HG02970 (cell line): Measurements from ENCODE around the gene ARHGEF12.

Experiments
- ATAC-seq: cut with Tn5 transposase; IDR thresholded peaks from one replicate; pipeline ENCODE4 v1.9.1; 2021; ENCODE audit warnings: mild to moderate bottlenecking, moderate library complexity, moderate number of reproducible peaks; ENCODE audit not compliant: unreplicated experiment, low FRiP score

Gene ARHGEF12

DNA sequence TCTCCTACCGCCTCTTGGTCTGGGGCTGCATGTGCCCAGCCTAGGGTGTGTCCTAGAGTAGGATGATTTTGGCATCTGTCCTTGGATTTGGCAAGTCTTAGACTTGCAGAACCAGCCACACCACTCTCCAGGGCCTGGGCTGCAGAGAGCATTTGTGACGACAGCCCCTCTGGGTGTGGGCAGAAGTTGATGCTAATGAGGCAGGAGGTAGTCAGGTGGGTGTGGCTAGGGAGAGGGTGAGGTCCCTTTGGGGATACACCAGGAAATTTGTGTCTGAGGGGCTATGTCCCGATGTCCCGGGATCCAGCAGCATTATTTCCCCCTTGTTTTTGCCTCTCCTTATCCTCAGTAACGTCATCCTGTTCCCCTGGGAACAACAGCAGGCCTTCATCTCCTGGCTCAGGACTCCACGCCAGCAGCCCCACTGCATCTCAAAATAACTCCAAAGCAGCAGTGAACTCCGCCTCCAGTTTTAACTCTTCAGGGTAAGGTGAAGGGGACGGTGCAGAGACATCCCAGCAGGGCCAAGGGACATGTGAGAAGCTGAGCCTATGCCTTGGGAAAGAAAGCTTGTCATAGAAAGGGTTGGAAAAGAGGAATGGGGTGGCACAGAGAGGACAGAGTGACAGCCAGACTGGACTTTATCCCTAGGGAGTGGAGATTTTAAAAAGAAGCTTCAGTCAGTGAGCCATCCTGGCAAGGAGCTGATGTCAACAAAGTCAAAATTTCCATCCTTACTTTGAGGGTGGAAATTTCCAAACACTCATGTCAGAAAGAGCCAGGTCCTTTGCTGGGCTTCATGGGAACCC is 19.1 kb upstream of the ARHGEF12 start:
- no peak for ATAC-seq

DNA sequence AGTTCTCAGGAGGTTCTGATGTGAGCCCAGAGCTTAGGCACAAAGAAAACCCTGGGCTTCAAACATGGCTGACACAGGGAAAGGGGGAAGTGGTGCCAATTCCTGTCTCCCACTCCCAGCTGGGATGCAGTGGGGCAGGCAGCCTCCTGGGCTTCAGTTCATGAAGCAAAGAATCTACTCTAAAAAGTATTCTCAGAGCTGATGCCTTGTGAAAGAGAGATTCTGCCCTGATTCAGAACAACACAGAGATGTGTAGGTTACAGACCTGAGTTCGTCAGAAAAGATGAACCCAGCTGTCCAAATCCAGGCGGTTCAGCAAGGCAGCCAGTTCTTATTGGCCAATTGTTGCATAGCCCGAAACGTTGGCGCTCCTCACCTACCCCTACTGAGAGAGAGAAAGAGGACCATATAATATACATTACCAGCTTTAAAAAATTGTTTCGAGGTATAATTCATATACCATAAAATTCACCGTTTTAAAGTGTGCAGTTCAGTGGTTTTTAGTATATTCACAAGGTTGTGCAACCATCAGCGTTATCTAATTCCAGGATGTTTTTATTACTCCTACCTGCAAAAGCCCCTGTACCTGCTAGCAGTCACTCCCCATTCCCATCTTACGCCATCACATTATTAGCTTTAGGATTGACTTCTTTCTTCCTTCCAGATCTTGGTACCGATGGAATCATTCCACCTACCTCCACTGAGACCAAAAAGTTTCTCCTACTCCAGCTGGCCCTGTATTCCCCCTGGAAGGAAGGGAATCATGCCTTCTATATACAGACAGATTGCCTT is 18.3 kb upstream of the ARHGEF12 start:
- ATAC-seq, result no peak

DNA sequence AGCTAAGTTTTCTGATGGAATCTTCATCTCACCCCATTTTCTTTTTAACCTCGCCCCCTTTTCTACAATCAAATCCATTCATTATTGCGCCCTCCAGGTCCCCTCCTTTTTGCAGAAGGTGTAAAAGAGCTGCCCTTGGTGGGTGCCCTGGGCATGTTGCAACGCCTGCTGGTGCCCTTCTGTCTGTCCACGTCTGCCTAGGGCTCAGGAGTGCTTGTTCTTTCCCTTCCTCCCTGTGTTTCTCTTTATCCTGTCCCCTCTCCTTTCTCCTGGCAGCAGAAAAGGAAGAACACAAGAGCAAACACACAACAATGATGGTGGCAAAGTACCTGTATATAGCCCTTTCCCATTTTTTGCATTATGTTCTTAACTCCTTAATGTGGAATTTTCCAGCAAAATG is 17.3 kb upstream of the ARHGEF12 start:
- no peak for ATAC-seq

DNA sequence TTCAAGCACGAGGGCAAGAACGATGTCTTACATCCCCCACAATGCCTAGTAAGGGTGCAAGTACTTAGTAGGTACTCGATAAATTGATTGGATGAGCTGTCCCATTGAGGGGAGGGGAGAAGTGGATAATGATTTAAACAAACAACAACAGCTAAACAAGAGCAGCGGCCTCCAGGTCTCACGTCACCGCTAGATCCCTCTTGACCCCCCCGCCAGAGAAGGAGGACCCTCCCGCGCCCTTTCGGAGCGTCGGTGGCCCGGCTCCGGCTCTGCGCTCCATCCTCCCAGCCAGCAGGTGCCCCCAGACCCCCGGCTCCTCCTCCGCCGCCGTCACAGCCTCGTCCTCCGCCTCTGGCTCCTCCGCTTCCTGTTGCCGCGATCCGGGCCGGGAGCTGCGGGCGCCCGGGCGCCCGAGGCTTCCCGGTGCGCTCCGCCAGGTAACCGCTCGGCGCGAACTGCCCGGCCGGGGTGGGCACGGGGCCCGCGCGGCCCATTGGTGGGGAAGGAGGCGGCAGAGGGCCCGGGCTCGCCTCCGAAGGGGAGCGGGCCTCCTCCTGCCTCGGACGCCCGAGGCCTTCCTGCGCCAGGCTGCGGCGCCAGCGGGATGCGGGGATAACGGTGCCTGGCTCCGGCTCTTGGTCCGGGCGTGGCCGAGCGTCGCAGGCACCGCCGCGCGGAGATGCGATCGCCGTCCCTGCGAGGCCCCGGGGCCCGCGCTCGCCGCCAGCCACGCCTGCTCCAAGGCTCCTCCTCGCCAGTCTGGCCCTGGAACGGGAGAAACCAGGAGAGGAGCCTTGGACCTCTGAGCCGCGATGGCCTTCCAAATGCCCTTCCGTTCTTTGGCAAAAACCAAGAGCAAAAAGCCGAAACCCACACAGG is 11.0 kb upstream of the ARHGEF12 start, which contains the start of gene TLCD5:
Gene TLCD5 (plus strand): TSS at position 368 of the 879 bp plus-strand sequence. CDS start 2,143 bp downstream, outside the sequence.
- ATAC-seq, result no peak

DNA sequence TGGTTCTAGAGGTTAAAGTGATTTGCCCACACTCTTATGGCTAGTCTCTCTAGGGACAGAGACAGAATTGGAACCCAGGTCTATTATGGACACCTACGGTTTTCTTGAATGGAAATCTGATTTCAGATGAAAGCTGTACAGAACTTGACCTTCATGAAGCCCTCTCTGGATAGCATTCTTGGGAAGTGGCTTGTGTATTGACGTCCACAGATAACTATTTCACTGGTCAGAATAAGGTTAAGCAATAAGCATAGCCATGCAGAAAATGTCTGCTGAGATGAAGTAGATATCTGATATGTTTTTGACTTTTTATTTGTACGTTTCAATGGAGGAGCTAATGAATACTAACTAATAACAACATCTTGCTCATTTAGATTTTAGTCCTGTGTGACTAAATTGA is 10.0 kb upstream of the ARHGEF12 start:
- ATAC-seq, result no peak

DNA sequence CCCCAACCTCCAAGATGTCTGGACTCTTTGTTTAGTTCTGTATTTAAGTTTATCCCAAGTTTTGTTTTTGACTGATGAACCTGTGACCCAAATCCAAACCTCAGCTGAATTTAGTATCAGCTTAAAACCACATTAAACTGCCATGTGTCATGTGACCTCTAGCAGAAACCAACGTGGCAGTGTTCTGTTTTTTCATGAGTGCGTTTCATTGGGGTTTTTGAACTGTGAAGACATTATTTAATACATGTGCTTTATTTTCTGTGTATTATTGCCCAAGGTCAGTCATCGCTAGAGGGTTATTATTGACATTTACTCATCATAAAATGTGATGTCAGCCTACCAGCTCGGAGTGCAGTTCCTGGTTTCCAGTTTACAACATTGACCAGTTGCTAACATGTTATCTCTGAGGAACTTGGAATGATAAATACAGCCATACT is 9.3 kb upstream of the ARHGEF12 start:
- ATAC-seq, result no peak

DNA sequence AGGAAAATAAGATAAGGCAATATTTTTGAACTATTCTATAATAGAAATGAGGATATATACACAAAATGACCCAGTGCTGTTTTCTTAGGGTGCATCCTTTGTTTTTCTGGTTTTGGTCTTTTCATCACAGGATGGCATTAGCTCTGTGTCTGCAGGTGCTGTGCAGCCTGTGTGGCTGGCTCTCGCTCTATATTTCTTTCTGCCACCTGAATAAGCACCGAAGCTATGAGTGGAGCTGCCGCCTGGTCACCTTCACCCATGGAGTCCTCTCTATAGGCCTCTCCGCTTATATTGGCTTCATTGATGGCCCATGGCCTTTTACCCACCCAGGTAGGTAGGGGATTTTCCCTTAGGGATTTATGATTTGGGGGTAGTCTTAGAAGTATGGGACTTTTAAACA is 8.9 kb upstream of the ARHGEF12 start:
- no peak for ATAC-seq

DNA sequence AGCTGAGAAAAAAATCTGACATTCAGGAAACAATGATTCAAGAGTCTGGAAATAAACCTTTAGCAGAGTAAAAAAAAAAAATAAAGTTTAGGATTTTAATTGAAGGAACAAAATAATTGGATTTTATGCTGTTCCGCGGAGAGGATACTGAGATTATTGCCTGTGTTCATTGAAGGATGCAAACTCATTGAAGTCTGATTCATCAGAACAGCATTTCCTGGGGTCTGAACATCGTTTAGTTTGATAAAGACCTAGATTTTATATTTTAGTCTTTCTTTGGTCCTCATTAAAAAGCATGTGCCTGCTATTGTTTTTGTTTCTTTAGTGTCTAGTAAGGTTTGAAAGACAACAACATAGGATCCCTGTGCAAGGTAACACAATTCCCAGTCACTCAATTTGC is 6.7 kb upstream of the ARHGEF12 start:
- no peak for ATAC-seq

DNA sequence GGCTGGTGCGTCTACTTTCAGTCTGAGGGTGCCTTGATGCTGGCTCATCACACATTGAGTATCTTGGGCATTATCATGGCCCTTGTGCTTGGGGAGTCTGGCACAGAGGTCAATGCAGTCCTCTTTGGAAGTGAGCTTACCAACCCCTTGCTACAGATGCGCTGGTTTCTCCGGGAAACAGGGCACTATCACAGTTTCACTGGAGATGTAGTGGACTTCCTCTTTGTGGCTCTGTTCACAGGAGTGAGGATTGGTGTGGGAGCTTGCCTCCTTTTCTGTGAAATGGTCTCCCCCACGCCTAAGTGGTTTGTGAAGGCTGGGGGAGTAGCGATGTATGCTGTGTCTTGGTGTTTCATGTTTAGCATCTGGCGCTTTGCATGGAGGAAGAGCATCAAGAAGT is 6.2 kb upstream of the ARHGEF12 start:
- ATAC-seq, result no peak

DNA sequence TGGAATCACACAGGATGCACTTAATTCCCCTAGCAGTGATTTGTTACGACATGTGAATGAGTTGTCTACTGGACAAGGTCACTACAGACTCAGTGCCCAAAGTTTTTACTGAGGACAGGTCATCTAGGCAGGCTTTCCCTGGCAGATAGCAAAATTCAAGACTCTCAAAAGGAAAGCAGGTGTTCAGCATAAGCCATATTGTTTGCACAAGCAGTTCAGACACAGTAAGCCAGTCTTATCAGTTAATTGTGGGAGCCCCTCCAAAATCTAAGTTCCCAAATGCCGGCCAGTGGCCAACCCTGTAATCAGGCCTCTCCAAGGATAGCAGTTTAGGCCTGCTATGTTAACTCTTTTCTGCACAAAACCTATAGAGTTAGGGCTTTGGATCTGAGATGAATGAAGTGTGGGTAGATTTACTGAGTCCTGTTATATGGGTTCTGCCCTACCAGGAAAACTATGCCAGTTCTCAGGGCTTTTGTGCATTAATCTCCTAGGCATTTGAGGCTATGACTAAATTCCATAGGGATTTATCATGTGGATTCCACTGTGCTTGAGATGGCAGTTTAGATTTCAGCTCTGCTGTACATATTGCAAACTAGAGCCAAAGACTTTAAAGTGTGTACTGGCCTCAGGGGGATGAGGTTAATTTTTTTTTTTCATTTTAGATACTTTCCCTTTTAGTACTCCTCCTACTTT is 4.8 kb upstream of the ARHGEF12 start:
- no peak for ATAC-seq

DNA sequence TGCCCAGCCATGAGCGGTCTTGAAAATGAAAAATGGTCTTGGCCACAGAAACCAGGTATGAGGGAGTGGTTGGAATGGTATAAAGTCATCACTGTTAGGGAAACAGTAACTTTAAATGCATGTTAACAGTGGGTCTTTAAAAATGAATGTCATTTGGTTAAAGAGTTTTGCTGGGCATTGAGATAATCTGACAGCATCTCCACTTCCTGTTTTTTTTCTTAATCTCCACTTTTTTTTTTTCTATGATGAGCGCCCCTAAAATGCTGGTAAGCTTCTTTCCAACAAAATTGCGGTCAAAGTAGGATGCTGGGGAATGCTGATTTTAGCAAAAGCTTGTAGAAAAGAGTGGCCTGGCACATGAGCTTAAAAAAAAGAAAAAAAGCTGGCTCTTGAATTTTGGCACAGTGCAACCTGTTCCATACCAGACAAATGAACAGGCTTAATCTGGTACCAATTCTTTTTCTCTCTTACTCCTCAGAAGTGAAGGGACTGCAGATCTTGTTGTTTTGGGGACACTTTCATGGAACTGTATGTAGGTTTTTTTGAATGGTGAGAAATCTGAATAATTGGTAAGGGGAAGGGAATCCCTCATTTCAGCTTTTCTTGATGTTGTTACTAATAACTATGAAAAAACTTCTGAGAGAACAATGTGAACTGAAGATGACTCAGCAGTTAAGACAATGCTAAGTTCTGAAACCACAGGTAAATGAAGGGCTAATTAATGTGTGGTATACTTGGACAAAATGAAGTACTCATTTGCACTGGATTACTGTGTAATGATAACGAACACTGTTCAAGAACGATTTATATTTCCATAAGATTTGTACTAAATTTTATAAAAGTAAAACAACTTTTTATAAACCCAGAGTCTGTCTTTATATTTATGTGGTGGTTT is 3.1 kb upstream of the ARHGEF12 start:
- no peak for ATAC-seq

DNA sequence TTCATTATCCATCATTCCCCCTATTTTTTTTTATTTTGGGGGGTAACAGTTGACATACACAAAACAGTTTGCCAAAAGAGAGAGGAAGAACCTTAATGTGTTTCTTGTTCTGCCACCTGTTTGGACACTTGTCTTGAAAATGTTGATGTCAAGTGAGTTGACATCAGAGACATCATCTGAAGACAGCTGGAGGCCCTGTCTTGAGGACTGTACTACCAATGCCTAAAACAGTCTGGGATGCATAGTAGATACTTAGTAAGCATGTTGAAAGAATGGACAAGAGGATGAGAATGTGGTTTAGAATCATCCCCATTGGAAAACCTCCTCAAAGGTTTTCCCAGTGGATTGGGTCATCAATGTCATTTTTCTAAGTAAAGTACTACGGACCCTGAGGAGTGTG is 2.4 kb upstream of the ARHGEF12 start:
- no peak for ATAC-seq

DNA sequence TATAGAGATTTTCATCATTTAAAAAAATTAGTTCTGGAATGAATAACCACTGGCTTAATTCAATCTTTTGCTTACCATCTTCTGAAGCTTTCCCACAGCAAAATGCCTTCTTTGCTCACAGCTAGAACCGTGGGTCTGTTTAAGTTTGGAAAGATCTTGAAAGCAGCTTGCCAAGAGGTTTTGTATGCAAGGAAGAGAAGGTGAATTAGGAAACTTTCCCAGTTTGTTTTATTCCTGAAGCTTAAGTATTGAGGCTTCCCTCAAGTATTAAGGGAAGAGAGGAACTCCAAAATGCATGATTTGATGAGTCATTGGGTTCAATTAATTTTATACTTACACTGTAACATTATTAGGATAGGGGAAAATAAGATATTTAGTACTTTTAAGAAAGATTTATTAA is 1.9 kb upstream of the ARHGEF12 start:
- no peak for ATAC-seq

DNA sequence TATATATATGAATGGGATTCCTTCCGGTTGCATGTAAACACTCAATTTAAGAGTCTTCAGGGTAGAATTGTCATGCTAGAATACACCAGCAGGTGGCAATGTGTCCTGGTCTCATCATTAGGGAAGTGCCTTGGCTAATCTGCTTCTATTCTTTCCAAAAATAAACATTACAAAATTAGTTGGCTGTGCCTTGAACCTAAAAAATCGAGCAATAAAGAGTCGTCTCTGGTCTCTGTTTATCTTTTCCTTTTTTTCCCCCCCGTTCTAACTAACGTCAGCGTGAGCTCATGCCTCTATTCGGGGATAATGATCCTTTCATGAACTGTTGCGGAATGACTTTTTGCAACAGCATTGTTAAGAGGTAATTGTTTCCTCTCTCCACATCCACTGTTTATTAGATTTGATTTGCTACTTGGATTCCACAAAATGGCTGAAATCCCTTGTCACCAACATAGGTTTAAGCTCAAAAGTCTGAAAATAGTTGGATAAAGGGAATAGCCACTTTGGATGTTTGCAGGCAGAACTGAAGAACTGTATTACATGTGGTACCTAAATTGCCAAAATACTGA is 1.2 kb upstream of the ARHGEF12 start:
- no peak for ATAC-seq

DNA sequence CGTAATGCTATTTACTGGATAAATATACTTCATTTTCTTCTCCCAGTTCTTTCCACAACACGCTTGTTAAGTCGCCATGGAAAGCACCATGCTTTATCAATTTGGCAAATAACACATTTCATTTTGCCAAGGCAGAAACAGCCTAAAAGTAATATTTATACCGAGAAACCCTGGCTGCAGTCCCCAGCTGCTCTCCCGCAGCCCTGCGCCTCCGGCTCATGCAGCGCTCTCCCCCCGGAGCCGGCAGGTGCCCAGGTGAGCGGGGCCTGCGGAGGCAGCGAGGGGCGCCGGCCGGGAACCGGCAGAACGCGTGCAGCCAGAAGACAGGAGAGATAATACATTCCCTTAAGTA is 681 bp upstream of the ARHGEF12 start:
- peak; percentile 17 for ATAC-seq

DNA sequence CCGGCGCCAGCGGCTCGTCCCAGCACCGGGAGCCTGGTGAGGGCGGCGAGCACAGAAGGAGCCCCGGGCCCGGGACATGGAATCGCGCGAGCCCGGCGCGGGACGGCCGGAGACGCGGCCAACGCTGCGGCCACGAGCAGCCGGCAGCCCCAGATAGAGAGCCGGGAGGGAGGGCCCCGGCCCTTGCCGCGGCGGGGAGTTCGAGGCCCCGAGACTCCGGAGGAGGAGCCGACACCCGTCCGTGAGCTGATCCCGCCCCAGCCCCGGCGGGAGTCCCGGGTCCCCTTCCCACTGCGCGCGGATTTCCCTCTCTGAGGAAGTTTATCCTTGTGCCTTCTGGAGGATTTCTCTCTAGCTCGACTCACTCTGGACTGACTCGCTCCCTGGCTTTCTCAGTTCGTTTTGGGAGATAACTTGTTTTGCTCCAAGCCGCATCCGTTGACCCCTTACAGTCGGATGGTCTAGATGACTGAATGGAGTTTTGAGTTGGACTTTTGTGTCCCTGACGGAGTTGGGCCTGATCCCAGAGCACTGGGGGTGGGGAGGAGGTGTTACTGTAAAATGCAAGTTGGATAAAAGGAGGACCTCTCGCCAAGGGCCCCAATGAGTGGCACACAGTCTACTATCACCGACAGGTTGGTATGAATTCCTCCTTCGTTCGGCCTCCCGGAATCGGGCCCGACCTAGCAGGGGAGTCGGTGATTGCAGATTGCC is 585 bp downstream of the ARHGEF12 start:
- ATAC-seq, result no peak

DNA sequence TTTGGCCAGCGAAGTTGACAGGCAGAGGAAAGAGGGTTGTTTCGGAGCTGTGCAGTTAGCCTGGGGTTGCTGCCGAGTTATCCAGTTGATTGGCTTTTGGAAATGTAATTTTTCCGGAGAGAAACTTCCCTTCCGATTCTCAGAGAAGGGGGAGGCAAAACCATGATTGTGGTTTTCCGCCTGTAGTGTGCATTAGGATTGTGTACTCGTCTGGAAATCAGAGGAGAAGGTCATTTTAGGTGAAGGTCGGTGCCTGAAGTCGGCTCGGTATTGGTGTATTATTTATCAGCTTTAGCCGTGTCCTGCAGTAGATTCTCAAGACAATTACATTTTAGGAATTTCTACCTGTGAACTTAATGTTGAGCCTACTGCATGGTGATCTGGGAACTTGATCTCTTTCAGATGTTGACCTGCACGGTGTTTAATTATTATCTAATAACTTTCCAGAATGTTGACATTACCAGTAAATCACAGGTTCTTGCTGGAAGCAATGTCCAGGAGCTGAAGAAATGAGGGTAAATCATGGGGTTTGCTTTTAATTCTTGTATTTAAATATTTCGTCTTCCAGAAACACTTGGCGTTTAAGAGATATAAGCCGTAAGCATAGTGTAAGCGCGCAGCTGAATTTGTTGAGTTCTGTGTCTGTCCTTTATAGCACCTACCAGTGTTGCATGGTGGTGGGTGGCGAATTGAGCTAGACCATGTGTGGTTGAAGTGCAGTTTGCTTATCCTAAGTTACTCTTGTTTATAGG is 1.3 kb downstream of the ARHGEF12 start:
- ATAC-seq, result no peak
